KOPT-K1 (cell line): ENCODE results near the gene KCNH8.
"Not testable (repeated sequence)": the region's sequence is repeated elsewhere in the genome, so short reads cannot be mapped to it uniquely, and the experiment has no call there.

Experiments
- H3K27ac ChIP-seq: fragments of 200-600 bp; sonication (generic); 2 replicates; pipeline ENCODE4 v1.5.1; 2016; ENCODE audit warnings: antibody characterized with exemption, mild to moderate bottlenecking, low read depth, low read length; ENCODE audit not compliant: poor library complexity, severe bottlenecking
- H3K36me3 ChIP-seq: fragments of 200-600 bp; sonication (generic); 2 replicates; pipeline ENCODE4 v1.5.1; 2017; ENCODE audit warnings: antibody characterized with exemption, mild to moderate bottlenecking, low read length, moderate library complexity; ENCODE audit not compliant: insufficient read depth
- H3K9me3 ChIP-seq: fragments of 200-600 bp; sonication (generic); 2 replicates; pipeline ENCODE4 v1.5.1; 2017; ENCODE audit warnings: antibody characterized with exemption, low read length, mild to moderate bottlenecking; ENCODE audit not compliant: insufficient read depth, poor library complexity, severe bottlenecking

KCNH8 gene

DNA sequence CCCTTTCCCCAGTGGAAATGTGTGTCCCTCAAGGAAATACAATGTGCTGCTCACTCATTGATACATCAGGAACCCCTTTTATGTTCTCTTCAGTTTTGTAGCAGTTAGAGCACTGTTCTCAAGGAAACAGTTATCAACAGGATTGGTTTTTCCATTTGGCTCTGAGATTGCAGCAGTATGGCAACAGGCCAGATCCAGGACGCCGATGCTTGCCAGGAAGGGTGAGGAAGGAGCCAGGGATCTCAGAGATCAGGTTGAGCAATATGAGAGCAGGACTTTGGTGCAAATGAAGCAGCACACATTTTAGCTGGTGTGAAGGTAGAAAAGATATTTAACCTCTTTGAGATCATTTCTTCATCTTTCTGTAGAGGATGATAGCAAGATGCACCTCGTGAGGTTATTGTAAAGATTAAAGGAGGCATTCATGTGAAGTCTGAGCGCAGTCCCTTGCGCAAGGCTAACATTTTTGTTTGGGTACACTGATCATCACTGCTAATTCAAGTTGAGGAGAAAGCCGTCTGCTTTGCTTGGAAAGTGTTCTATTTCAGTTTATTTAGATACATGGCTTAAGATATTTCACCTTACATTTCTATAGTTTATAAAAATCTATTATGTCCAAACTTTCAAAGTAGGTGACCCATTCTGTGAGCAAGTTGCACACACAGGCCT is 68.5 kb downstream of the KCNH8 start:
- H3K27ac ChIP-seq = no peak overlapping the region
- H3K36me3 ChIP-seq = no peaks in the 10 kb centered on the region
- H3K9me3 ChIP-seq = no peaks in the 10 kb centered on the region

DNA sequence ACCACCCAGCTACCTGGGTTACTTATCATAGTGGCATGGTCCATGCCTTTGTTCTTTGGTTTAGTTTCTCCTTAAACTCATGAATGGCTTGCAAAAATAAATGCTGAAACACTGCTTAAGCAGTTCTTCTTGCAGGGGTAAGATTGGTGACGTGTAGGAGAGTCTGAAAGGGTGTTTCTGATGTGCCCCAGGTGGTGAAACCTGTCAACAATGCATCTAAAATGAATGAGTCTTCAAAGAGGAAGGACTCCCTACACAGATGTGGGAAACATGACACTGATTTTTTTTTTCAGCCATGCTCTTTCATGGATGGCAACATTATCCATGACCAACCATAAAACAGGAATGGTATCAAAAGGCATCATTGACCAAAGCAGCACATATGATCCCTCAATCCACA is 72.0 kb downstream of the KCNH8 start:
- Histone ChIP-seq H3K27ac (no peak overlapping the region), H3K36me3 (no peaks in the 10 kb centered on the region), H3K9me3 (no peaks in the 10 kb centered on the region)

- Histone ChIP-seq H3K27ac (no peak overlapping the region), H3K9me3 (no peaks in the 10 kb centered on the region), H3K36me3 (no peaks in the 10 kb centered on the region)
These were observed 72.8 kb downstream of the KCNH8 start for GRCh38 chr3:19221081-19221480.

DNA sequence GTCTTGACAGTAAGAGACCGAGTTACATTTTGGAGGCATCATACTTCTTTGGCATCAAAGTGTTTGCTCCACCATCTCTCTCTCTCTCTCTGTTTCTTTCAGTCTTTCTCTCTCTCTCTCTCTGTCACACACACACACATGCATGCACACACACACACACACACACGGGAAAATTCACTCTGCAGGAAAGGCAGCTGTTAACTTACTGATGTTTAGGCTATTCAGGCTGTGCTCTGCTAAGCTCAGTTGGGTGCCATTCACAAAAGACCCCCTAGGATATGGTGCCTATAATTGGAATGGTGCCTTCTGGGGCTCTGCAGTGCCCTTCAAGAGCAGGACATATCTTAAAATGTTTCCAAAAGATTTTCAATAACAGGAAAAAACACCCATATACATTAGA is 78.2 kb downstream of the KCNH8 start:
- Histone ChIP-seq H3K27ac (no peak overlapping the region), H3K36me3 (no peaks in the 10 kb centered on the region), H3K9me3 (no peaks in the 10 kb centered on the region)

DNA sequence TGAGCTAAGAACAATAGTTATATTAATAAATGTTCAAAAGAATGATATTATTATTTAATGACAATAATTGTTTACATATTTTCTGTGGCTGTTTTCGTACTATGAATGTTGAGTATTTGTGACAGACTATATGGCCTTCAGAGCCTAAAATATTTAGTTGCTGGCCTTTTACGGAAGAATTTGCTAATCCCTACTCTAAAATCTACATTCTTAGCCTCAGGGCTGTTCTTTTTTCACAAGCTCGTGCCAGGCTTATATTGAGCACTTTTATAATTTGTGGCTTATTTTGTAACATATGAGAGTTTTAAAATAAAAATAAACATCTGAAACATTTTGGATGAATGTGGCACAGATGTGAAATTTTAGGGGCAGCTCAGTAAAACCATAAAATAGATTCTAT is 79.9 kb downstream of the KCNH8 start:
- no peaks in the 10 kb centered on the region for H3K9me3 ChIP-seq
- no peaks in the 10 kb centered on the region for H3K36me3 ChIP-seq
- no peak overlapping the region for H3K27ac ChIP-seq

GRCh38 chr3:19229086-19229485 is 80.8 kb downstream of the KCNH8 start:
- Histone ChIP-seq H3K36me3 (no peaks in the 10 kb centered on the region), H3K27ac (no peak overlapping the region), H3K9me3 (no peaks in the 10 kb centered on the region)

- not testable (repeated sequence) for H3K9me3 ChIP-seq, H3K36me3 ChIP-seq, H3K27ac ChIP-seq
These were observed 81.6 kb downstream of the KCNH8 start for GRCh38 chr3:19229881-19230280.

- Histone ChIP-seq H3K27ac (no peak overlapping the region), H3K9me3 (no peaks in the 10 kb centered on the region), H3K36me3 (no peaks in the 10 kb centered on the region)
These were observed 83.6 kb downstream of the KCNH8 start for GRCh38 chr3:19231792-19232461.

GRCh38 chr3:19232566-19232965 is 84.3 kb downstream of the KCNH8 start:
- no peak overlapping the region for H3K27ac ChIP-seq
- H3K36me3 ChIP-seq = no peaks in the 10 kb centered on the region
- no peaks in the 10 kb centered on the region for H3K9me3 ChIP-seq

- not testable (repeated sequence) for H3K9me3 ChIP-seq, H3K36me3 ChIP-seq, H3K27ac ChIP-seq
These were observed 85.8 kb downstream of the KCNH8 start for GRCh38 chr3:19233882-19234784.

DNA sequence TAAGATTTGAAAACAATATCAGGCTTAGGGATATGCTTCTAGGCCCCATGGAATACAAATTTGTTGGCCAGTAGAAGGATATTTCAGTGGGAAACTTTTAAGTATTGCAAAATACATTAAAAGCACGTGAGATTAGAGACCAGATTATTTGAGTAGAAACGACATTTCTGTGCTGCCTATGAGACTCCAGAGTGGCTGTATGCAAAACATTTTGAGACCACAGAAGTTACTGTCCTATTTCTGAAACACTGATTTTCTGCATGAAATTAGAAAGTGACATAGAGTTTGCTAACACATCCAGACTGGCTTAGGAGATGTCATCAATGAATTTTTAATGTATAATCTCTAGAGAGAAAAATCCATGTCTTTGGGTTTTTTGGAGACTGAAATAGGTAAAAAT is 99.8 kb downstream of the KCNH8 start:
- no peak overlapping the region for H3K27ac ChIP-seq
- no peaks in the 10 kb centered on the region for H3K9me3 ChIP-seq

DNA sequence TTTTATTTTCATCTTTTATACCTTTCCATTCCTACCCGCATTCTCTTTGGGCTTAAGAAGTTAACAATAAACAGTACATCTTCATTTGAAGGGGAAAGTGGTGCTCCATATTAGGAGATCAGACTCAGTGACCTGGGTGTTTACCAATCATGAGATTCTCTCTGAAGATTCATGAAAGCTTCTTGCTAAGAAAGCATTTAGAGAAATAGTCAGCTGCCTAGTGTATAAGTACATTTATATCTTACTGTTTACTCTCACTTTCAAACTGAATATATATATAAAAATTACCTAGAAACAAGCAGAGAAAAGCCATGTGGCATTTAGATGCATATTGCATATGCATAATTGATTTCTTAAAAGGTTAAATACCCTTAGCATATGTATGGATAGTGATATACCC is 100.5 kb downstream of the KCNH8 start:
- Histone ChIP-seq H3K9me3 (no peaks in the 10 kb centered on the region), H3K36me3 (no peaks in the 10 kb centered on the region), H3K27ac (no peak overlapping the region)

More for the DNA sequence above, 99.8 kb downstream of the KCNH8 start:
- no peaks in the 10 kb centered on the region for H3K36me3 ChIP-seq

GRCh38 chr3:19250959-19251610 is 102.8 kb downstream of the KCNH8 start:
- H3K27ac ChIP-seq = no peak overlapping the region
- H3K9me3 ChIP-seq = no peaks in the 10 kb centered on the region
- H3K36me3 ChIP-seq = no peaks in the 10 kb centered on the region

GRCh38 chr3:19254189-19254588 is 105.9 kb downstream of the KCNH8 start:
- H3K9me3 ChIP-seq = no peaks in the 10 kb centered on the region
- H3K36me3 ChIP-seq = no peaks in the 10 kb centered on the region
- no peak overlapping the region for H3K27ac ChIP-seq

GRCh38 chr3:19254784-19255338 is 106.6 kb downstream of the KCNH8 start:
- Histone ChIP-seq H3K9me3 (no peaks in the 10 kb centered on the region), H3K27ac (no peak overlapping the region), H3K36me3 (no peaks in the 10 kb centered on the region)
